Naive B cell (primary cell): Measurements from ENCODE around the gene DUOX1. TPM values are rescaled to one million over a fixed set of nuclear protein-coding genes. Genes with fewer than 3 reads are reported as not detected.

ENCODE experiments used
- ATAC-seq, 2 donors: fragments of 150-1000 bp; cut with Tn5 transposase; 2 replicates each; pipeline ENCODE4 v1.10.0; 2021; ENCODE audit warnings: low read depth in 2 of 2, mild to moderate bottlenecking in 2 of 2, moderate library complexity in 2 of 2
- DNase-seq: peaks from one replicate; pipeline ENCODE4 v3.0.0; 2022
- H3K27ac Mint-ChIP-seq, 6 donors: one replicate each; pipeline ENCODE4 v1.8.0; 2020 to 2022; ENCODE audit warnings: mild to moderate bottlenecking in 6 of 6, mixed read lengths in 6 of 6, moderate library complexity in 5 of 6, inconsistent platforms in 2 of 6
- H3K27me3 Mint-ChIP-seq, 3 donors: one replicate each; pipeline ENCODE4 v1.8.0; 2021 to 2022; ENCODE audit warnings: mixed read lengths in 3 of 3, mild to moderate bottlenecking in 1 of 3
- H3K36me3 Mint-ChIP-seq, 2 donors: one replicate each; pipeline ENCODE4 v1.8.0; 2020 to 2022; ENCODE audit warnings: mixed read lengths in 2 of 2, inconsistent platforms in 1 of 2, mild to moderate bottlenecking in 1 of 2
- H3K4me1 Mint-ChIP-seq, 3 donors: one replicate each; pipeline ENCODE4 v1.8.0; 2020 to 2022; ENCODE audit warnings: mixed read lengths in 3 of 3, inconsistent platforms in 1 of 3, mild to moderate bottlenecking in 1 of 3, moderate library complexity in 1 of 3
- H3K4me3 Mint-ChIP-seq, 8 donors: one replicate each; pipeline ENCODE4 v1.8.0; 2020 to 2022; ENCODE audit warnings: mild to moderate bottlenecking in 8 of 8, mixed read lengths in 8 of 8, moderate library complexity in 8 of 8, inconsistent platforms in 2 of 8
- H3K9me3 Mint-ChIP-seq, 7 donors: one replicate each; pipeline ENCODE4 v1.8.0; 2020 to 2022; ENCODE audit warnings: mixed read lengths in 7 of 7, mild to moderate bottlenecking in 5 of 7, inconsistent platforms in 2 of 7, moderate library complexity in 1 of 7
- polyA plus RNA-seq, 6 donors: library from polyadenylated mRNA; unstranded; fragments of 300-500 nt; fragmentation: Illumina TruSeq; gene quantifications; one replicate each; pipeline ENCODE4 v1.2.3, GENCODE V29; 2021; ENCODE audit warnings: low read depth in 6 of 6

DUOX1 gene
- polyA plus RNA-seq, 6 donors from 2014 or later = 0.29 to 4.2 (median 1.3) TPM

DNA sequence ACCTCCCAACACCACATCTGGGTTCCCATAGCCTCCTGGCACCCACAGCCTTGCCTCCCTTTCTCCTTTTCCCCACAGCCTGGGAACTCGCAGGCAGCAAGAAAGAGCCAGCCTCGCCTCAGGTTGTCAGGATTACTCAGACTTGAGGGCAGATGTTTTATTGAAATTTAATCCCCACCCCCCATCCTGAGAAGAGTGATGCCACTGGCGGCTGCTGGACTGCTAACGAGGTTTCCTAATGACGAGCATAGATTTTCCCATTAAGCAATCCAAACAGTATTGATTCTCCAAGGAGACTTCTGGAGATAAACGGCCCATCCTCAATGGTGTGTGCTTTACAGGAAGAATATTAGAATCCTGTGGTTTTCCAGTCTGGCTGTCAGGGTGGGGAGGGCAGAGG is 44.3 kb downstream of the DUOX1 start:
- no peak for DNase-seq
- Mint-ChIP-seq H3K9me3 (no peaks in the 10 kb centered on the region), H3K27me3 (no peaks in the 10 kb centered on the region), H3K36me3 (no peaks in the 10 kb centered on the region), H3K4me3 (no peak overlapping the region), H3K4me1 (peaks cover 0 to 10% (median 8%) of the 10 kb centered on the region in 3 donors), H3K27ac (no peak overlapping the region)
- no peak for ATAC-seq

DNA sequence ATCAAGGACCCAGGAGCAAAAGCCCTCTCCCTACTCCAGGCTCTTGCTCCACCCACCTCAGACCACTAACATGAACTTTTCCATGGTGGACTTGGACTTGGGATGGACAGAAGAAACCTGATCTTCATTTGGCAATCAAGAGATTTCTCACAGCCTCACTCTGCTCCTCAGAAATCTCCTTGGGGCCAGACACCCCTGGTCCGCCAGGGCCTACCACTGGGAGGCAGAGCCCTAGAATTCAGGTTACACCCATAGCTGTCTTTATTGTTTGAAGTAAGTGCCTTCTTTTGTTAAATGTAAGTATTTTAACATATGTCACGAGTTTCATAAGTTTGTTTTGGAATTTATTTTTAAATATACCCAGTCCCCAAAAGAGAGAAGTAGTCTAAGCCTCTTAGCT is 44.8 kb downstream of the DUOX1 start:
- no peaks in the 10 kb centered on the region for H3K36me3 Mint-ChIP-seq
- no peak for DNase-seq
- ATAC-seq = no peak

DNA sequence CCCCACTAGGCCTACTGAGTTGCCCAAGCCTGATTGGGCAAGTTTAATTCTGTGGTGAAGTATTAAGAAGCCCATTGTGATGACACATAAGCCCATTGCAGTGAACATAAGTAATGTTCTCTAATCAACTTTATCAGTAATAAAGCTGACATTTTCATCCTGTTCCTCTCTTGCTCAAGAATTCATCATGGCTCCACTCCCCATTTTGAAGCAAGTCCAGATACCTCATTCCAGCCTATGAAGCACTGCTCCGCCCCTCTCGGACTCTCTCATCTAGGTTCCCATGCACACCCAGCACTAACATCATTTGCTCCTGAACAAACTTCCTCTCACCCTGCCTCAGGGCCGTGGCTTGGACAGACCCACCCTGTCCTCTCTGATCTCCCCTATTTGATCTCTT is 47.5 kb downstream of the DUOX1 start:
- DNase-seq = no peak
- peaks cover 2 to 13% (median 5%) of the 10 kb centered on the region in 3 donors for H3K4me1 Mint-ChIP-seq
- H3K36me3 Mint-ChIP-seq = no peaks in the 10 kb centered on the region
- H3K27me3 Mint-ChIP-seq = peaks cover 0 to 7% (median 0%) of the 10 kb centered on the region in 3 donors
- no peak overlapping the region for H3K4me3 Mint-ChIP-seq
- H3K9me3 Mint-ChIP-seq = no peaks in the 10 kb centered on the region
- ATAC-seq = no peak
- H3K27ac Mint-ChIP-seq = peak overlapping the region in 1 of 6 donors; percentile 1

More for the DNA sequence above, 44.8 kb downstream of the DUOX1 start:
- Mint-ChIP-seq H3K27me3 (no peaks in the 10 kb centered on the region), H3K27ac (peak overlapping the region in 1 of 6 donors; percentile 56), H3K4me3 (no peak overlapping the region), H3K4me1 (peaks cover 0 to 5% (median 5%) of the 10 kb centered on the region in 3 donors), H3K9me3 (no peaks in the 10 kb centered on the region)

DNA sequence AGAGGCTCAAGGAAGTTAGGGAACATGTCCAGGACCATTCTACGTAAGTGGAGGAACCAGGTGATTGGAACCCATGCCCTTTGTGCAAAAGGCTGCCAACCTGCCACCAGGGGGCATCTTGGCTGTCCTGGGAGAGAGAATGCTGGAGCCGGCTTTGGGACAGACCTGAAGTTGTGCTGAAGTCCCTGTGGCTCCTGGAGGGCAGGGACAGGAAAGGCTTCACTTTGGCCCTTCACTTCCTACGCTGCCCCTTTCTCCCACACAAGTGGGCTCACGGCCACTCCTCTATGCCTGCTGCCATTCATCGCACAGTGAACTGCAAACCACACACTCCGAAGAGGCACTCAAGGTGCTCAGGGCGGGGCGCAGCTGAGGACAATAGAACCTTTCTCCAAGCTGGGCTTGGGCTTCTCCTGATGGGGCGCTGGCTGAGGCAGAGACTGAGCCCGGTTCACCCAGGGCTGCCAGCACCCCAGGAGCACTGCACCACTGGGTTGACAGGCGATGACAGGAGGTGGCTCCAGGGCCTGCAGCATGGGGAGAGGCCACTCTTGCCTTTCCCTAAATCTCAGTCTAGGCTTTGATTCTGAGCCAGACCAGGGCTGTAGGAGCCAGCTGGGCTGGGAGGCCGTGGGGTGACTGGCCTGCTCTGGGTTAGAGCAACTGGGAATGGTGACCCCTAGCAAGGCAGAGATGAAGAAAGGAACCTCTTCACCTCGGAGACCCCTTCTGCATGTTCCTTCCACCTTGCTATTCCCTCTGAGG is 49.6 kb downstream of the DUOX1 start:
- Mint-ChIP-seq H3K27me3 (peaks cover 0 to 7% (median 0%) of the 10 kb centered on the region in 3 donors), H3K36me3 (no peaks in the 10 kb centered on the region), H3K27ac (no peak overlapping the region), H3K9me3 (no peaks in the 10 kb centered on the region), H3K4me3 (no peak overlapping the region), H3K4me1 (peaks cover 2 to 13% (median 5%) of the 10 kb centered on the region in 3 donors)
- DNase-seq (peak; percentile 30), ATAC-seq (peak in 1 of 2 donors; percentile 48)

DNA sequence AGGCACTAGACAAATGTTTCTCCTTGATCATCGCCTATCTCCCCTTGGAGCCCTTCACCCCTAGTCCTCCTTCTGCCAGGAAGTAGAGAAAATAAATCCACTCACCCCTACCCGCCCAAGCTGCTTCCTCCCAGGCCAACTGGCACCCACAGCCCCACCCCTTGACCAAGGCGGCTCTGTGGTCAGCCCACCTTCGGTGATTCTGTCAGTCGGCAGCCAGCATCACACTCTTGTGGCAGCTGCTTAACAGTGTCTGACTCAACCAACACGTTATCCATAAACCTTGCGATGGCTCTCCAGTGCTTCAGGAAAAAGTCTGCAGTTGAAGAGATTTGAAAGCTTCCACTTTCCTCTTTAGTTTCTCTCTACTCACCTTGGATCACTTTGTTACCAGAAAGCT is 50.4 kb downstream of the DUOX1 start:
- Mint-ChIP-seq H3K9me3 (no peaks in the 10 kb centered on the region), H3K27ac (peak overlapping the region in 1 of 6 donors; percentile 83), H3K4me3 (no peak overlapping the region), H3K4me1 (peaks cover 4 to 13% (median 5%) of the 10 kb centered on the region in 3 donors), H3K27me3 (peaks cover 0 to 7% (median 0%) of the 10 kb centered on the region in 3 donors), H3K36me3 (no peaks in the 10 kb centered on the region)
- DNase-seq = no peak
- ATAC-seq = no peak

DNA sequence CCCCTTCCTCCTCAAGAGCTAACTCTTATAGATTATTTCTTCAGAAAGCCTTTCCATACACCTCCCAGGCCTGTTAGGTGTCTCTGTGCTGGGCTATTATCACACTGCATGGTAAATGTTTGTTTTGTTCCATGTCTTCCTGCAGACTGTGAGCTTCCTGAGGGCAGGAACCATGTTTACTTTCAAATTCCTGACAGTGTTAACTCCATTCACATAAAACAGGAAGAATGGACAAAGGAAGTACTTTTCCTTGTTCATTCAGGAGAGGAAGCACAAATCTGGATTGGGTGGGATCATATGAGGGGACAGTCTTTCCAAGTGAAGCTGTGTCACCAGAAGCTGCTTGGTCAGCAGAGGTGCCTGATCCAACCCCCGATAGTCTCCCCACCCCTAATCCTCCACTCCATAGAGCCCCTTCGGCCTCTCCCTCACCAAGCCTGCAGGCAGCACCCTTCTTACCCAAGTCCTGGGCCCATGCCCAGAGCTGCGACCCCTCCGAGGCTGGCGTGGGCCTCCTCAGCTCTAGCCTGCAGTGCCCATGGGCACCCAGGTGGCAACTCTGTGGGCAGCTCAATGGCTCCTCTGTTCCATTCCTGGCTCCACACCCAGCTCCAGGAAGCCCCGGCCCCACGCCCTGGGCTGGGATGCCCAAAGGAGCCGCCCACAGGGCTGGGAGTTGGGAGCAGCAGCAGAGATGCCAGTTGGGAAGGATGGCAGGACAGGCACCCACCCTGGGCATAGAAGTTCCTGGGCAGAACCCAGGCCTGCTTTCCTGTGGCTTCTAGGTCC is 51.0 kb downstream of the DUOX1 start:
- H3K9me3 Mint-ChIP-seq = no peaks in the 10 kb centered on the region
- ATAC-seq = no peak

DNA sequence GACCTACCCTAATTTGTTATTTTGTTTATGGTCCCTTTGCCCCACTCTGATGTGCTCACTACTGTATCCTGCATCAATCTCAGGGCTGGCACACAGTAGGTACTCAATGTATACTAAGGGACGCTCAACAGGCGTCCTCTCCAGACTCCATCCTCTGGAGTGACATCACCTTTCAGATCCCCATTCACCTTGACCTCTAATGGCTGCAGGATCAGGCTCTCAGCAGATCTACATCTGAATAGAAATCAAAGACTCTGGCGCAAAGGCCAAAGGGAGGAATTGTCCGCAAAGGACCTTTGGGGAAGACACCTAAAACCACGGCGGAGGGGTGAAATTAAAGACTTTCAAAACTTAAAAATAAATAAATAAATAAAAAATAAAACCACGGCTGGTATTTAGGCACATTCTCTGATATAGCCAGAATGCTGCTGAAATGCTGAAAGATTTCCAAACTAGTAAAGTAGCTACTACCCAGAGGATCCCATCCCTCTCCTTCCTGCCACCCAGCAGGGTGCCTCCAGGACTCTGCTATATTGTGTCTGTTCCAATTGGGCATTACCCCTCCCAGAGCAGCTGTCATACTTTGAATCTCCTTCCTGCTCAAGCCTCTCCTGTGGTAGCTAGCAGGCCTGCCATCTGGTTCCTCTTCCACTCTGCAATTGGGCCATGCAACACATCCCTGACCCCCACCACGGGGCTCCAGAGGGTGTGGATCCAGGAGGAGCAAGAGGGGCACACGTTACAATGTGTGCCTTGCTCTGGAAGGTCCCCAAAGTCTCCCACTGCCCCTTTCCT is 51.9 kb downstream of the DUOX1 start:
- peak overlapping the region in 2 of 6 donors; percentile 1 to 10 for H3K27ac Mint-ChIP-seq
- H3K27me3 Mint-ChIP-seq = peaks cover 0 to 7% (median 0%) of the 10 kb centered on the region in 3 donors
- no peak overlapping the region for H3K4me3 Mint-ChIP-seq
- peaks cover 6 to 21% (median 8%) of the 10 kb centered on the region in 3 donors for H3K4me1 Mint-ChIP-seq
- ATAC-seq = peak in 1 of 2 donors; percentile 34
- no peak for DNase-seq
- H3K36me3 Mint-ChIP-seq = no peaks in the 10 kb centered on the region
- H3K9me3 Mint-ChIP-seq = no peaks in the 10 kb centered on the region

More for the DNA sequence above, 51.0 kb downstream of the DUOX1 start:
- no peak for DNase-seq
- Mint-ChIP-seq H3K27me3 (peaks cover 0 to 7% (median 0%) of the 10 kb centered on the region in 3 donors), H3K36me3 (no peaks in the 10 kb centered on the region), H3K27ac (no peak overlapping the region), H3K4me1 (peaks cover 4 to 15% (median 5%) of the 10 kb centered on the region in 3 donors), H3K4me3 (no peak overlapping the region)

DNA sequence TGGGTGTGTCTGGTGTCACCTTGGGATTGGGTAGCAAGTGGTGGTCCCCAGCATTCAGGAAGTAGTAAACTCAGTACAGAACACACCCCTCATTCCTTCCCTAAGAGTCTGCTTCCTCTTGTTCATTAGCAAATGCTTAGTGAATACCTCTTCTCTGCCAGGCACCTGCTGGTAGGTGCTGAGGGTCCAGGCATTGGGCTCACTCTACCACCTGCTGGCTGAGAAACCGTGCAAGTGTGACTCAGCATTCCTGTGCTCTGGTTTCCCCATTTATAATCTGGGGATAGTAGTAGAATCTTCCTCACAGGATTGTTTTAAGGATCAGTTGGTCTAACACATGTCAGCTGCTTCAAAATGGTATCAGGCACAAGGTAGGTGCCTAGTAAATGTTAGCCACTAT is 53.2 kb downstream of the DUOX1 start:
- Mint-ChIP-seq H3K4me3 (no peak overlapping the region), H3K9me3 (no peaks in the 10 kb centered on the region), H3K27ac (peak overlapping the region in 2 of 6 donors; percentile 33 to 47), H3K4me1 (peaks cover 10 to 25% (median 13%) of the 10 kb centered on the region in 3 donors), H3K36me3 (no peaks in the 10 kb centered on the region), H3K27me3 (peaks cover 0 to 7% (median 0%) of the 10 kb centered on the region in 3 donors)
- ATAC-seq (no peak), DNase-seq (no peak)

DNA sequence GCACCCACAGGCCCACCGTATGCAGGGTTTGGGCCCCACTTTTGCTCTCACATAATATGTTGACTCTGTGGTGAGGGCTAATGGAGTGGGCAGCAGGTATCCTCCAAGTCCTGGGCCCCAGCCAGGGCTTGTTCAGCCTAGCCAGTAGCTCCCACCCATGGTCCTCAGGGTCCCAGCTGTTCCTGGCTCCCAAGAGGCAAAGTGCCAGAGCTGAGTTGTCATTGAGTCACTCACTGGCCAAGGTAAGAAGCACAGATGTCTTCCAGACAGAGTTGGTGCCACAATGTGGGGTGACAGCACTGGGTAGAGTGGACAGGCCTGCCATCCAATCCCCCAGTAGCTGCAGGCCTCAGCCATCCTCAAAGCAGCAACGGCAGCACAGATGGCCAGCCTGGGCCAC is 53.7 kb downstream of the DUOX1 start:
- Mint-ChIP-seq H3K4me1 (peaks cover 14 to 29% (median 18%) of the 10 kb centered on the region in 3 donors), H3K27me3 (peaks cover 0 to 7% (median 0%) of the 10 kb centered on the region in 3 donors), H3K4me3 (no peak overlapping the region), H3K27ac (peak overlapping the region in 1 of 6 donors; percentile 35), H3K9me3 (no peaks in the 10 kb centered on the region), H3K36me3 (no peaks in the 10 kb centered on the region)
- DNase-seq (no peak), ATAC-seq (no peak)

DNA sequence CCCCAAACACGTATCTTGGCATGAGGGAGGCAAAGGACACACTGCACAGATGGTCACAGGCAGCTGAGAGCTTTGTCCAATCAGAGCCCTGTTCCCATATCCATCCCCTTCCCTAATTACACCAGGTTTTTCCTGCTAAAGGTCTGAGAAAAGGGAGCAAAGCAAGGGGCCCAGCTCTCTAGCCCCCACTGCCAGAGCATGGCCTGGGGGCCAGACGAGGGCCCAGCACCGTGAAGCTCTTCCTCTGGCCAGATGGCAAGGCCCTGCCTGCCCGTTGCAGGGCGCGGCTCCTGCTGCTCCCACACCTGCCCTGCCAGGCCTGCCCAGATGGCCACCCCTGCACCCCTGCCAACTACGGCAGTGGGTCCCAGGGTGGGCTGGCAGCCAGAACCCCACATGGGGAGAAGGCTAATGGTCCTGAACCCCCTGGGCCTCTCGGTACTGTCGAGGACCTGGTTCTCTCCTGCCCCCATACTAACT is 54.8 kb downstream of the DUOX1 start:
- H3K4me3 Mint-ChIP-seq = peak overlapping the region in 1 of 8 donors; percentile 89
- ATAC-seq (no peak), DNase-seq (no peak)
- H3K9me3 Mint-ChIP-seq = no peaks in the 10 kb centered on the region
- H3K27me3 Mint-ChIP-seq = peaks cover 0 to 7% (median 0%) of the 10 kb centered on the region in 3 donors
- no peaks in the 10 kb centered on the region for H3K36me3 Mint-ChIP-seq
- peaks cover 20 to 31% (median 20%) of the 10 kb centered on the region in 3 donors for H3K4me1 Mint-ChIP-seq
- no peak overlapping the region for H3K27ac Mint-ChIP-seq

DNA sequence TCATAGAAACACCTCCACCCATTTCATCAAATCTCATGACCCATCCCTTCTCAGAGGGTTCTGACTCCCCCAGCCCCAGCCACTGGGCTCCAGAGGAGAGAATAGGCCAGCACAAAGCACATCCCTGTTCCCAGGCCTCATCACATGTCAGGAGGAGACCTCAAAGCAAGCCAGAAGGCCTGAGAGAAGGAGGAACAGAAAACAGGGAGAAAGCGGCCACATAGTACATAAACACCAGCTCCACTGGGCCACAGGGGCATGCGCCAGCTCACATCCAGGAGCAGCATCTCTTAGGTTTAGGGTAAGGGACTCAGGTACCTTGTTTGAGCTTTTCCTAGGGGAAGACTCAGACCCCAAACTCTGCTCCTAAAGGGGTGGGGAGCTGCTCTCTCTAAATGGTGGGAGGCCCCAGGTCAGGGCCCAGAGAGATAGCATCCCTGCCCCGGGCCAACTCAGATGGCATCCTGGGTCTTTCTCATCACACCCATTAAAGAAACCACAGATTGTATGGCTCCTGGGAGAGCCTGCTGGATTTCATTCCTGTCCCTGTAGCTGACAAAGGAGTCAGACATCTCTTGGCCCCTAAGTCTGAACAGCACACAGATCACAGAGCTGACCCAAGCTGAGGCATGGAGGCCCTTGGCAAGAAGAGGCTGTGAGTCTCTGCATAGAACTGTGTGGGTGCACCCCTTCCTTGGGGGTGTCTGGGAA is 55.4 kb downstream of the DUOX1 start:
- peaks cover 0 to 5% (median 0%) of the 10 kb centered on the region in 3 donors for H3K27me3 Mint-ChIP-seq
- H3K4me1 Mint-ChIP-seq = peaks cover 20 to 26% (median 23%) of the 10 kb centered on the region in 3 donors

More for the DNA sequence above, 55.4 kb downstream of the DUOX1 start:
- Mint-ChIP-seq H3K36me3 (no peaks in the 10 kb centered on the region), H3K9me3 (no peaks in the 10 kb centered on the region), H3K4me3 (peak overlapping the region in 4 of 8 donors; percentile 74 to 89 (median 86)), H3K27ac (peak overlapping the region in 3 of 6 donors; percentile 26 to 92 (median 81))
- DNase-seq (no peak), ATAC-seq (no peak)
